ENCODE measurements around the gene DUT. TPM values are rescaled to one million over a fixed set of nuclear protein-coding genes. Genes with fewer than 3 reads are reported as not detected.

DUT gene
- total and polyA plus RNA-seq, 2 experiments from 2014 or later, result 82.5 to 420 TPM

DNA sequence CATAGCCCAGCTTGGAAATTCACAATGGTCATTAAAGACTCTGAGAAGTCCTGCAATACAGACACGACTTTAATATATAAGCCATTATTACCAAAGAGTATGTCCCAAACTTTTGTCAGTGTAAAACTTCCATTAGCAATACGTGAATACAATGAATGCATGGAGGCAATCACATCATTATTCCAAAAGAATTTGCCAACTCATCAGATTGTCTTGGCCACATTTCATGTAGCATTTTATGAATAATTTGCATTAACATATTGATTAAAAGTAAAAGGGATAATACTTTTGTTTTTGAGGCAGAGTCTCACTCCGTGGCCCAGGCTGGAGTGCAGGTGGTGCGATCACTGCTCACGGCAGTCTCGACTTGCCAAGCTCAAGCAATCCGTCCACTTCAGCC lies 7.9 kb upstream of the DUT start:
- H3K9me2 ChIP-seq (ENCODE audit: insufficient read depth), result no peaks in the 10 kb centered on the region
- Mint-ChIP-seq H3K4me3 (no peak overlapping the region), H3K9me3 (no peaks in the 10 kb centered on the region; the same call in 2 of the 3 replicates), H3K27me3 (ENCODE audit: insufficient read depth, low read depth, poor library complexity) (no peaks in the 10 kb centered on the region), H3K27ac (no peak overlapping the region), H3K36me3 (ENCODE audit: low read depth) (no peaks in the 10 kb centered on the region), H3K4me1 (peaks cover 8% of the 10 kb centered on the region; the same call in 2 of the 3 replicates)
- no peak for ATAC-seq
- no peaks in the 10 kb centered on the region for H4K20me1 ChIP-seq (replicated peaks; ENCODE audit: insufficient read depth)
- TF ChIP-seq JUNB (IDR thresholded peaks at IDR 0.05; ENCODE audit: unreplicated experiment) (no peak), NANOG (IDR thresholded peaks at IDR 0.05; ENCODE audit: borderline replicate concordance) (no peak), CREB1 (CRISPR knock-in tag; IDR thresholded peaks at IDR 0.05; ENCODE audit: low read depth) (no peak), EZH2phosphoT487 (IDR thresholded peaks at IDR 0.05; ENCODE audit: unreplicated experiment) (no peak), ZNF331 (CRISPR knock-in tag; IDR thresholded peaks at IDR 0.05; ENCODE audit: low read depth) (no peak), STAT1 (IDR thresholded peaks at IDR 0.05; ENCODE audit: unreplicated experiment) (no peak), EZH2 (IDR thresholded peaks at IDR 0.05; ENCODE audit: low read depth, unreplicated experiment) (no peak), ZNF114 (CRISPR knock-in tag; IDR thresholded peaks at IDR 0.05) (no peak)
- TF ChIP-seq, protein P1, sequence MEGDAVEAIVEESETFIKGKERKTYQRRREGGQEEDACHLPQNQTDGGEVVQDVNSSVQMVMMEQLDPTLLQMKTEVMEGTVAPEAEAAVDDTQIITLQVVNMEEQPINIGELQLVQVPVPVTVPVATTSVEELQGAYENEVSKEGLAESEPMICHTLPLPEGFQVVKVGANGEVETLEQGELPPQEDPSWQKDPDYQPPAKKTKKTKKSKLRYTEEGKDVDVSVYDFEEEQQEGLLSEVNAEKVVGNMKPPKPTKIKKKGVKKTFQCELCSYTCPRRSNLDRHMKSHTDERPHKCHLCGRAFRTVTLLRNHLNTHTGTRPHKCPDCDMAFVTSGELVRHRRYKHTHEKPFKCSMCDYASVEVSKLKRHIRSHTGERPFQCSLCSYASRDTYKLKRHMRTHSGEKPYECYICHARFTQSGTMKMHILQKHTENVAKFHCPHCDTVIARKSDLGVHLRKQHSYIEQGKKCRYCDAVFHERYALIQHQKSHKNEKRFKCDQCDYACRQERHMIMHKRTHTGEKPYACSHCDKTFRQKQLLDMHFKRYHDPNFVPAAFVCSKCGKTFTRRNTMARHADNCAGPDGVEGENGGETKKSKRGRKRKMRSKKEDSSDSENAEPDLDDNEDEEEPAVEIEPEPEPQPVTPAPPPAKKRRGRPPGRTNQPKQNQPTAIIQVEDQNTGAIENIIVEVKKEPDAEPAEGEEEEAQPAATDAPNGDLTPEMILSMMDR (conservative IDR thresholded peaks at IDR 0.05; ENCODE audit: low read depth in 2 of 2), result no peak
- TF ChIP-seq, protein P2, sequence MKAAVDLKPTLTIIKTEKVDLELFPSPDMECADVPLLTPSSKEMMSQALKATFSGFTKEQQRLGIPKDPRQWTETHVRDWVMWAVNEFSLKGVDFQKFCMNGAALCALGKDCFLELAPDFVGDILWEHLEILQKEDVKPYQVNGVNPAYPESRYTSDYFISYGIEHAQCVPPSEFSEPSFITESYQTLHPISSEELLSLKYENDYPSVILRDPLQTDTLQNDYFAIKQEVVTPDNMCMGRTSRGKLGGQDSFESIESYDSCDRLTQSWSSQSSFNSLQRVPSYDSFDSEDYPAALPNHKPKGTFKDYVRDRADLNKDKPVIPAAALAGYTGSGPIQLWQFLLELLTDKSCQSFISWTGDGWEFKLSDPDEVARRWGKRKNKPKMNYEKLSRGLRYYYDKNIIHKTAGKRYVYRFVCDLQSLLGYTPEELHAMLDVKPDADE (IDR thresholded peaks at IDR 0.05), result no peak
- TF ChIP-seq, protein P3, sequence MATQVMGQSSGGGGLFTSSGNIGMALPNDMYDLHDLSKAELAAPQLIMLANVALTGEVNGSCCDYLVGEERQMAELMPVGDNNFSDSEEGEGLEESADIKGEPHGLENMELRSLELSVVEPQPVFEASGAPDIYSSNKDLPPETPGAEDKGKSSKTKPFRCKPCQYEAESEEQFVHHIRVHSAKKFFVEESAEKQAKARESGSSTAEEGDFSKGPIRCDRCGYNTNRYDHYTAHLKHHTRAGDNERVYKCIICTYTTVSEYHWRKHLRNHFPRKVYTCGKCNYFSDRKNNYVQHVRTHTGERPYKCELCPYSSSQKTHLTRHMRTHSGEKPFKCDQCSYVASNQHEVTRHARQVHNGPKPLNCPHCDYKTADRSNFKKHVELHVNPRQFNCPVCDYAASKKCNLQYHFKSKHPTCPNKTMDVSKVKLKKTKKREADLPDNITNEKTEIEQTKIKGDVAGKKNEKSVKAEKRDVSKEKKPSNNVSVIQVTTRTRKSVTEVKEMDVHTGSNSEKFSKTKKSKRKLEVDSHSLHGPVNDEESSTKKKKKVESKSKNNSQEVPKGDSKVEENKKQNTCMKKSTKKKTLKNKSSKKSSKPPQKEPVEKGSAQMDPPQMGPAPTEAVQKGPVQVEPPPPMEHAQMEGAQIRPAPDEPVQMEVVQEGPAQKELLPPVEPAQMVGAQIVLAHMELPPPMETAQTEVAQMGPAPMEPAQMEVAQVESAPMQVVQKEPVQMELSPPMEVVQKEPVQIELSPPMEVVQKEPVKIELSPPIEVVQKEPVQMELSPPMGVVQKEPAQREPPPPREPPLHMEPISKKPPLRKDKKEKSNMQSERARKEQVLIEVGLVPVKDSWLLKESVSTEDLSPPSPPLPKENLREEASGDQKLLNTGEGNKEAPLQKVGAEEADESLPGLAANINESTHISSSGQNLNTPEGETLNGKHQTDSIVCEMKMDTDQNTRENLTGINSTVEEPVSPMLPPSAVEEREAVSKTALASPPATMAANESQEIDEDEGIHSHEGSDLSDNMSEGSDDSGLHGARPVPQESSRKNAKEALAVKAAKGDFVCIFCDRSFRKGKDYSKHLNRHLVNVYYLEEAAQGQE (IDR thresholded peaks at IDR 0.05; ENCODE audit: unreplicated experiment), result no peak
- TF ChIP-seq, protein P4, sequence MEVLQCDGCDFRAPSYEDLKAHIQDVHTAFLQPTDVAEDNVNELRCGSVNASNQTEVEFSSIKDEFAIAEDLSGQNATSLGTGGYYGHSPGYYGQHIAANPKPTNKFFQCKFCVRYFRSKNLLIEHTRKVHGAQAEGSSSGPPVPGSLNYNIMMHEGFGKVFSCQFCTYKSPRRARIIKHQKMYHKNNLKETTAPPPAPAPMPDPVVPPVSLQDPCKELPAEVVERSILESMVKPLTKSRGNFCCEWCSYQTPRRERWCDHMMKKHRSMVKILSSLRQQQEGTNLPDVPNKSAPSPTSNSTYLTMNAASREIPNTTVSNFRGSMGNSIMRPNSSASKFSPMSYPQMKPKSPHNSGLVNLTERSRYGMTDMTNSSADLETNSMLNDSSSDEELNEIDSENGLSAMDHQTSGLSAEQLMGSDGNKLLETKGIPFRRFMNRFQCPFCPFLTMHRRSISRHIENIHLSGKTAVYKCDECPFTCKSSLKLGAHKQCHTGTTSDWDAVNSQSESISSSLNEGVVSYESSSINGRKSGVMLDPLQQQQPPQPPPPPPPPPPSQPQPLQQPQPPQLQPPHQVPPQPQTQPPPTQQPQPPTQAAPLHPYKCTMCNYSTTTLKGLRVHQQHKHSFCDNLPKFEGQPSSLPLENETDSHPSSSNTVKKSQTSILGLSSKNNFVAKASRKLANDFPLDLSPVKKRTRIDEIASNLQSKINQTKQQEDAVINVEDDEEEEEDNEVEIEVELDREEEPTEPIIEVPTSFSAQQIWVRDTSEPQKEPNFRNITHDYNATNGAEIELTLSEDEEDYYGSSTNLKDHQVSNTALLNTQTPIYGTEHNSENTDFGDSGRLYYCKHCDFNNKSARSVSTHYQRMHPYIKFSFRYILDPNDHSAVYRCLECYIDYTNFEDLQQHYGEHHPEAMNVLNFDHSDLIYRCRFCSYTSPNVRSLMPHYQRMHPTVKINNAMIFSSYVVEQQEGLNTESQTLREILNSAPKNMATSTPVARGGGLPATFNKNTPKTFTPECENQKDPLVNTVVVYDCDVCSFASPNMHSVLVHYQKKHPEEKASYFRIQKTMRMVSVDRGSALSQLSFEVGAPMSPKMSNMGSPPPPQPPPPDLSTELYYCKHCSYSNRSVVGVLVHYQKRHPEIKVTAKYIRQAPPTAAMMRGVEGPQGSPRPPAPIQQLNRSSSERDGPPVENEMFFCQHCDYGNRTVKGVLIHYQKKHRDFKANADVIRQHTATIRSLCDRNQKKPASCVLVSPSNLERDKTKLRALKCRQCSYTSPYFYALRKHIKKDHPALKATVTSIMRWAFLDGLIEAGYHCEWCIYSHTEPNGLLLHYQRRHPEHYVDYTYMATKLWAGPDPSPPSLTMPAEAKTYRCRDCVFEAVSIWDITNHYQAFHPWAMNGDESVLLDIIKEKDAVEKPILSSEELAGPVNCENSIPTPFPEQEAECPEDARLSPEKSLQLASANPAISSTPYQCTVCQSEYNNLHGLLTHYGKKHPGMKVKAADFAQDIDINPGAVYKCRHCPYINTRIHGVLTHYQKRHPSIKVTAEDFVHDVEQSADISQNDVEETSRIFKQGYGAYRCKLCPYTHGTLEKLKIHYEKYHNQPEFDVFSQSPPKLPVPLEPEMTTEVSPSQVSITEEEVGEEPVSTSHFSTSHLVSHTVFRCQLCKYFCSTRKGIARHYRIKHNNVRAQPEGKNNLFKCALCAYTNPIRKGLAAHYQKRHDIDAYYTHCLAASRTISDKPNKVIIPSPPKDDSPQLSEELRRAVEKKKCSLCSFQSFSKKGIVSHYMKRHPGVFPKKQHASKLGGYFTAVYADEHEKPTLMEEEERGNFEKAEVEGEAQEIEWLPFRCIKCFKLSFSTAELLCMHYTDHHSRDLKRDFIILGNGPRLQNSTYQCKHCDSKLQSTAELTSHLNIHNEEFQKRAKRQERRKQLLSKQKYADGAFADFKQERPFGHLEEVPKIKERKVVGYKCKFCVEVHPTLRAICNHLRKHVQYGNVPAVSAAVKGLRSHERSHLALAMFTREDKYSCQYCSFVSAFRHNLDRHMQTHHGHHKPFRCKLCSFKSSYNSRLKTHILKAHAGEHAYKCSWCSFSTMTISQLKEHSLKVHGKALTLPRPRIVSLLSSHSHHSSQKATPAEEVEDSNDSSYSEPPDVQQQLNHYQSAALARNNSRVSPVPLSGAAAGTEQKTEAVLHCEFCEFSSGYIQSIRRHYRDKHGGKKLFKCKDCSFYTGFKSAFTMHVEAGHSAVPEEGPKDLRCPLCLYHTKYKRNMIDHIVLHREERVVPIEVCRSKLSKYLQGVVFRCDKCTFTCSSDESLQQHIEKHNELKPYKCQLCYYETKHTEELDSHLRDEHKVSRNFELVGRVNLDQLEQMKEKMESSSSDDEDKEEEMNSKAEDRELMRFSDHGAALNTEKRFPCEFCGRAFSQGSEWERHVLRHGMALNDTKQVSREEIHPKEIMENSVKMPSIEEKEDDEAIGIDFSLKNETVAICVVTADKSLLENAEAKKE (CRISPR knock-in tag; IDR thresholded peaks at IDR 0.05), result no peak
- H3K27me3 ChIP-seq (ENCODE audit: insufficient read depth), result no peaks in the 10 kb centered on the region
- H3K27ac ChIP-seq (ENCODE audit: low read depth), result no peak overlapping the region
- H3F3A ChIP-seq (replicated peaks; ENCODE audit: low read depth), result no peaks in the 10 kb centered on the region
- H2AFZ ChIP-seq, result no peak overlapping the region
- no peaks in the 10 kb centered on the region for H3K4me1 ChIP-seq (ENCODE audit: insufficient read depth)
- no peaks in the 10 kb centered on the region for H3K36me3 ChIP-seq (ENCODE audit: insufficient read depth)
- H3K4me3 ChIP-seq, result no peak overlapping the region
- no peaks in the 10 kb centered on the region for H3K79me2 ChIP-seq (replicated peaks; ENCODE audit: insufficient read depth)
- H3K4me2 ChIP-seq, result no peak overlapping the region
- no peak for DNase-seq (ENCODE audit: low spot score)
